Esophagus muscularis mucosa (tissue), 4 donors: Measurements from ENCODE around the gene QSOX2. TPM values are rescaled to one million over a fixed set of nuclear protein-coding genes. Genes with fewer than 3 reads are reported as not detected.
A peak's percentile ranks its signal among the peaks of the same experiment; 100 is the strongest.

Experiments used
- DNase-seq: peaks from one replicate; pipeline ENCODE4 v3.0.0-alpha.2; 2017; ENCODE audit errors: extremely low spot score
- H3K27ac ChIP-seq, 4 donors: fragments of 200-600 bp; sonication (generic); replicated peaks in 1 of 4; 1 replicate in 3 of 4; 2 replicates in 1 of 4; pipeline ENCODE4 v1.5.1; 2016 to 2019; ENCODE audit warnings: mild to moderate bottlenecking in 1 of 4
- H3K27me3 ChIP-seq, 4 donors: fragments of 200-600 bp; sonication (generic); one replicate each; pipeline versions ENCODE4 v1.5.1 to v1.6.0; 2016 to 2019
- H3K36me3 ChIP-seq, 4 donors: fragments of 200-600 bp; sonication (generic); one replicate each; pipeline ENCODE4 v1.5.1; 2016 to 2019
- H3K4me1 ChIP-seq, 4 donors: fragments of 200-600 bp; sonication (generic); one replicate each; pipeline ENCODE4 v1.5.1; 2016 to 2019
- H3K4me3 ChIP-seq, 4 donors: fragments of 200-600 bp; sonication (generic); 1 replicate in 2 of 4; 2 replicates in 2 of 4; pipeline ENCODE4 v1.5.1; 2016 to 2019; ENCODE audit warnings: mild to moderate bottlenecking in 4 of 4, moderate library complexity in 1 of 4
- H3K9me3 ChIP-seq, 4 donors: fragments of 200-600 bp; sonication (generic); 1 replicate in 3 of 4; 2 replicates in 1 of 4; pipeline ENCODE4 v1.5.1; 2016 to 2019
- CTCF ChIP-seq, 3 experiments: fragments of 200-600 bp in 2 of 3; fragments of 450-650 bp in 1 of 3; sonication (generic) in 2 of 3; IDR thresholded peaks; one replicate each; pipeline ENCODE4 v1.5.1; 2017 to 2019; ENCODE audit warnings: antibody characterized with exemption in 3 of 3, mild to moderate bottlenecking in 2 of 3, moderate library complexity in 1 of 3
- EP300 ChIP-seq: sonication (generic); formaldehyde crosslinking; IDR thresholded peaks from one replicate; pipeline ENCODE4 v1.6.1; 2017; ENCODE audit warnings: antibody characterized with exemption
- POLR2A ChIP-seq: fragments of 450-650 bp; IDR thresholded peaks from one replicate; pipeline ENCODE4 v1.6.1; 2017; ENCODE audit warnings: antibody characterized with exemption, moderate library complexity, mild to moderate bottlenecking, low read depth
- POLR2AphosphoS5 ChIP-seq, 2 donors: sonication (generic); formaldehyde crosslinking; IDR thresholded peaks; one replicate each; pipeline ENCODE4 v1.6.1; 2017; ENCODE audit warnings: antibody characterized with exemption in 2 of 2
- WGBS: methylation state at CpG from one replicate; pipeline ENCODE4 v1.1.5; 2018; 5-methylcytosine and 5-hydroxymethylcytosine counted together
- intact Hi-C: fragments of 100-400 bp; cut with DNase I; formaldehyde crosslinking; loops from one replicate; pipeline ENCODE4 v1.15.1; 2023
- total RNA-seq, 4 donors: library from RNA; depleted of rRNA; stranded (reverse); fragments of >200 nt; gene quantifications; one replicate each; pipeline versions ENCODE4 v1.1.0 to v1.2.1, GENCODE V29; 2016

QSOX2 gene
- 1 to 10 TPM; 5.4 to 7.6 (median 6.3) TPM for total RNA-seq

DNA sequence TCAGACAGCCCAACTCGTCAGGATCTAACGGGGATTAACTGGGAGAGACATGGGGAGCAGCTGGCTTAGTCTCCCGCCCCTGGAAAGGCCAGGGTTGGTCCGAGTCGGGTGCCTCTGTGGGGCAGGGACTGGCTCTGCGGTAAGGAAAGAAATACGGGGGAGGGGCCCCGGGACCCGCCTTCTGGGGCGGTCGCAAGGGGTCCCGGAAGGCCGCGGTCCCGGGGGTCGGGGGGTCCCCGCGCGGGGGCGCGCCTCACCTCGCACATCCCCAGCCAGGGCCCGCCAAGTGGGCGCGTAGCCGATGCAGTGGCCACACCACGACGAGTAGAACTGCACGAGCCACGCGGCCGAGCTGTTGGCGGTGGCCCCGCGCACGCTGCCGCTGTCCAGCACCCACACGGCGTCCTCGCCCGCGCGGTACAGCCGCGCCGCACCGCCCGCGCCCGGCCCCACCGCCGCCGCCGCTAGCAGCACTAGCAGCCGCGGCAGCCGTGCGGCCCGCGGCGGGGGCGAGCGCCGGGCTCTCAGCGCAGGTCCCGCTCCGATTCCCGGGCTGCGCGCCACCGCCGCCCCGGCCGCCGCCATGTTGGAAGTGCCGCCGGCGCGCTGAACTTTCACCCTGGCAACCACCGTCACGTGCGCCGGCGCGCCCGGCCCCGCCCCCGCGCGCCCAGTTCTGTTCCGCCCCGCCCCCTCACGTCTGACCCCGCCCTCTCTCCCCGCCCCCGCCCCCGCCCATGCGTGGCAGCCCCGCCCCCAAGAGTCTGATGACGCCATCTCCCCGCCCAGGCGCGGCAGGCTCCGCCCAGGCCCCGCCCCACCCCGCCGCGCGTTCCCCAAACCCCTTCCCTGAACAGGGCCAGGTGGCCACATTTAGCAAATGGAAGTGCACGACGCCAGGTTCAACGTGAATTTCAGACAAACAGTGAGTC lies at the start of gene QSOX2:
Gene QSOX2, minus strand, starts transcription at position 594 of the 932 bp plus-strand sequence. Its CDS starts 9 bp downstream, at position 585.
- intact Hi-C loops = loop anchor here (1.0 kb wide), 1 partner anchor 22 kb away; no protein-coding TSS in a partner anchor
- H3K9me3 ChIP-seq = no peaks in the 10 kb centered on the region
- 1% methylated on average over 17 of the region's 112 CpGs for WGBS

DNA sequence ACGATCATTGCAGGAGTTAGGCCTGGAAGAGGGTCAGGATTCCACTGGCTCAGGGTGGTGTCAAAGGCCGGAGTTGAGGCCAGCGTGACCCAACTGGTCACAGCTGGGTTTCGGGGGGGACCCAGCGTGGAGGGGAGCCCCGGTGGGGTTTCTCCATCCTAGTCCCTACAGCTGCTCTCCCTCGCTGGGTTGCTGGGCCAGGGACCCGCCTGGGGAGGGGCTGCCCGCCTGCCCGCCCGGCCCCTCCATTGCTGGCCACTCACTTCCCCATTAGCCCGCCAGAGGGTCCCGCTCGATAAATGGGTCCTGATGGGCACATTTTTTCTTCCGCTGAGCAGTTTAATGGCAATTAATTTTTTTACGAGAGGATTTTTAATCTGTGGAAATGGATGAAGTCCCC lies 49.4 kb upstream of the QSOX2 start:
- no peak for TF ChIP-seq EP300
- TF ChIP-seq POLR2AphosphoS5 (IDR thresholded peaks at IDR 0.05) = no peak
- no peak for TF ChIP-seq POLR2A
- no peak for TF ChIP-seq CTCF (IDR thresholded peaks at IDR 0.05)
- H3K27ac ChIP-seq = no peak overlapping the region
- DNase-seq = no peak
- 89% methylated on average over 8 of the region's 16 CpGs for WGBS
- intact Hi-C loops = no loop called here
- H3K27me3 ChIP-seq = peaks cover 0 to 74% (median 7%) of the 10 kb centered on the region in 4 donors
- no peak overlapping the region for H3K4me3 ChIP-seq
- no peaks in the 10 kb centered on the region for H3K9me3 ChIP-seq
- H3K4me1 ChIP-seq = no peaks in the 10 kb centered on the region
- no peaks in the 10 kb centered on the region for H3K36me3 ChIP-seq

More for the DNA sequence above, at the start of gene QSOX2:
- peak; percentile 97 for DNase-seq
- TF ChIP-seq CTCF (IDR thresholded peaks at IDR 0.05) (no peak), POLR2AphosphoS5 (IDR thresholded peaks at IDR 0.05) (peak in 1 of 2 donors; percentile 29)
- Histone ChIP-seq H3K4me1 (peaks cover 23 to 39% (median 32%) of the 10 kb centered on the region in 4 donors), H3K36me3 (peaks cover 0 to 4% (median 0%) of the 10 kb centered on the region in 4 donors), H3K4me3 (peak within 1 kb of the TSS; percentile 80 to 92 (median 88)), H3K27ac (peak within 1 kb of the TSS; percentile 46 to 71 (median 58)), H3K27me3 (no peaks in the 10 kb centered on the region)

- intact Hi-C loops = no loop called here
- Histone ChIP-seq H3K27me3 (peaks cover 0 to 74% (median 7%) of the 10 kb centered on the region in 4 donors), H3K4me1 (no peaks in the 10 kb centered on the region), H3K9me3 (no peaks in the 10 kb centered on the region), H3K4me3 (no peak overlapping the region), H3K27ac (no peak overlapping the region), H3K36me3 (no peaks in the 10 kb centered on the region)
- no CpG with 5 or more reads among the region's 5 CpGs for WGBS
- no peak for TF ChIP-seq POLR2A
- no peak for TF ChIP-seq POLR2AphosphoS5 (IDR thresholded peaks at IDR 0.05)
- TF ChIP-seq EP300 = no peak
- no peak for TF ChIP-seq CTCF (IDR thresholded peaks at IDR 0.05)
- no peak for DNase-seq
Measured at GRCh38 chr9:136294437-136294836, 48.8 kb upstream of the QSOX2 start.

GRCh38 chr9:136293476-136294077 lies 48.0 kb upstream of the QSOX2 start:
- Histone ChIP-seq H3K27me3 (peaks cover 0 to 70% (median 8%) of the 10 kb centered on the region in 4 donors), H3K4me3 (no peak overlapping the region), H3K36me3 (no peaks in the 10 kb centered on the region), H3K4me1 (no peaks in the 10 kb centered on the region), H3K27ac (no peak overlapping the region), H3K9me3 (no peaks in the 10 kb centered on the region)
- 84% methylated on average over 14 of the region's 14 CpGs for WGBS
- no peak for DNase-seq
- intact Hi-C loops = no loop called here
- TF ChIP-seq CTCF (IDR thresholded peaks at IDR 0.05) = no peak
